Muscle of arm (tissue), 12 donors: ENCODE measurements around the gene GNPNAT1. TPM values are rescaled to one million over a fixed set of nuclear protein-coding genes. Genes with fewer than 3 reads are reported as not detected.
"Not testable (repeated sequence)": the region's sequence is repeated elsewhere in the genome, so short reads cannot be mapped to it uniquely, and the experiment has no call there.

Source experiments
- DNase-seq: peaks from one replicate; pipeline ENCODE4 v3.0.0-alpha.2; 2013
- polyA plus RNA-seq, 12 donors: library from polyadenylated mRNA; unstranded; fragments of 120-200 nt; gene quantifications; one replicate each; pipeline ENCODE4 v1.2.1, GENCODE V29; 2013; ENCODE audit not compliant: insufficient read length in 12 of 12

Gene GNPNAT1
- polyA plus RNA-seq, 12 donors = 11.6 to 21.2 (median 16.9) TPM; not detected in 1

DNA sequence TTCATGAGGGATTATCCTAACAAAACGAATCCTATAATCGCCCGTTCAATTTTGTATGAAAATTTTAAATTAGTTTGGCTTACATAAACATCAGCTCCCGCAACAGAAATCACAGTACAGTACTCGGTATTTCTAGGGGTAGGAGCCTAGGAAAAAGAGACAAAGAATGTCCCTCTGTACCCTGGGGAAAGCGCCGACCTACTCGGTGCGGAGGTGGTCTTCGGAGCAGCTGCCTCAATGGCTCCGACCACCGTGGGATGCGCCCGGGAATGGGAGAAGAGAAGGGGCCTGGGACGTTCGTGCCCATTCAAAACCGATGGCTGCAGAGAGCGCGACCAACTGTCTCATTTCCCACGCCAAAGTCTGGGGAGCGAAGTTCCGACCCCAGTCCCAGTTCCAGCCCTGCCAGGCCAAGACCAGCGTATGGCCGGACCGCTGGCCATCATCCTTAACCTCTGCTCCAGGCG, 618 bp downstream of the GNPNAT1 start:
- DNase-seq = no peak

GRCh38 chr14:52790011-52790755, 1.2 kb downstream of the GNPNAT1 start:
- DNase-seq = no peak

GRCh38 chr14:52789118-52789517, 2.3 kb downstream of the GNPNAT1 start:
- DNase-seq = no peak

DNA sequence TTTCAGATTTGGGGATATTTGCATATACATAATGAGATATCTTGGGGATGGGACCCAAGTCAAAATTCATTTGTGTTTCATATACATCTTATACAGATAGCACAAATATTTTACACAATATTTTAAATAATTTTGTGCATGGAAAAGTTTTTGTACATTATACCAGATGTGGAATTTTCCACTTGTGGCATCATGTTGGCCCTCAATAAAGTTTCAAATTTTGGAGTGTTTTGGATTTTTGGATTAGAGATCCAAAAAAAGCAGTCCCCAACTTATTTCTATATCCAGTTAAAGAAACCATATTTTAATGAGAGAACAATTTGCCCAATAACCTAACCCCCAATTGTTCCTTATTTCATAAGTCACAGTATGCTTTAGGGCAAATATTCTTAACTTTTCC, 4.5 kb downstream of the GNPNAT1 start:
- no peak for DNase-seq

- DNase-seq = no peak
Observed at GRCh38 chr14:52783206-52783605, 8.2 kb downstream of the GNPNAT1 start.

DNA sequence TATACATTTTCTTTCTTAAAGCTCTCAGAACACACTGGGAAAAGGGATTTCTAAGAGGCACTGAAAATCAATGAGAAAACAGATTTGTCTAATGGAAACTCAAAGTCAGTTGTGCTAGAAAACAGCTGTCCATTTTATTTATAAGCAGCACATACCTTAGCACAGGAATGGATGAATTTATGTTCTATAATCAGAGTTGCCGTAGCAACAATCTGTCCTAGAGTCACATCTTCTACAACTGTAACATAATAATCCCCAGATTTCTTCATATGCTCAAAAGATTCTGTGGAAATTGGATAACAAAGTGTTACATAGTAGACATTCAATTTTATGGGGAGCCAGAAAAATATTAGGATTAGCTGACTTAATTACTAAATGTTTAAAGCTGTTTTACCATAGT, 9.8 kb downstream of the GNPNAT1 start:
- DNase-seq = no peak

DNA sequence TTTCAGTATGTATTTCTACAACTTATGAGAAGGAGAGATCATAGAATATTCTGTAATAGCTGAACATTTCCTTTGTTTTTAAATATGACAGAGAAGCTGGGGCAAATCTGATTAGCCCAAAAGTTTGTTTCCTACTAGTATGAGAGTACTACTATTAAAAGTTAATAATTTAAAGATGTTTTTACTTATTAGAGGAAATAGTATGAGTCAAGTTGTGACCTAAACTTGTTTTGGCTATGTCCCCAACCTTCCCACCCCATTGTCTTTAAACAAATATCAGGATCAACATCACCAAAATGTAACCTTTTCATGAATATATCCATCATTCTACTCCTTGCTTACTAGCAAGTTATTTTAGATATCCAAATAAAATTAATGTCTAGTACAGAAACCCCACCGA, 10.5 kb downstream of the GNPNAT1 start:
- no peak for DNase-seq

- no peak for DNase-seq
Observed at GRCh38 chr14:52778702-52779101, 12.7 kb downstream of the GNPNAT1 start.

DNA sequence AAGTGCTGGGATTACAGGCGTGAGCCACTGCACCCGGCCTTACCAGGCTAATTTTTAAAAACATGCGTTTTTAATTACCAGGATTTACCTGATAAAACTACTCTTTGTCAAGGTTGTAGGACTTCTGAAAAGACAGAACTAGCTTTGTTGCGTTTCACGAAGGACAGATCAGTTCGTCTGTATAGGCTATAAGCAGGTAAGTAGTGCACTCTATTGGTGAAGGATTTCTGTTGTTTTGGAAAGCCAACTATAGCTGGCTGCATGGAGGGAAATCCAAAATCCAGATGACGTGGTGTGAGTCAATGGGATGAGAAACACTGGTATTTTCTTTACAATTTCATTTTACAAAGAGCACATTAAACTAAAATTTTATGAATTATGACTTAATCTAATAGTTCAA, 14.6 kb downstream of the GNPNAT1 start:
- DNase-seq = no peak

- no peak for DNase-seq
Observed at GRCh38 chr14:52769887-52770286, 21.5 kb downstream of the GNPNAT1 start.

DNA sequence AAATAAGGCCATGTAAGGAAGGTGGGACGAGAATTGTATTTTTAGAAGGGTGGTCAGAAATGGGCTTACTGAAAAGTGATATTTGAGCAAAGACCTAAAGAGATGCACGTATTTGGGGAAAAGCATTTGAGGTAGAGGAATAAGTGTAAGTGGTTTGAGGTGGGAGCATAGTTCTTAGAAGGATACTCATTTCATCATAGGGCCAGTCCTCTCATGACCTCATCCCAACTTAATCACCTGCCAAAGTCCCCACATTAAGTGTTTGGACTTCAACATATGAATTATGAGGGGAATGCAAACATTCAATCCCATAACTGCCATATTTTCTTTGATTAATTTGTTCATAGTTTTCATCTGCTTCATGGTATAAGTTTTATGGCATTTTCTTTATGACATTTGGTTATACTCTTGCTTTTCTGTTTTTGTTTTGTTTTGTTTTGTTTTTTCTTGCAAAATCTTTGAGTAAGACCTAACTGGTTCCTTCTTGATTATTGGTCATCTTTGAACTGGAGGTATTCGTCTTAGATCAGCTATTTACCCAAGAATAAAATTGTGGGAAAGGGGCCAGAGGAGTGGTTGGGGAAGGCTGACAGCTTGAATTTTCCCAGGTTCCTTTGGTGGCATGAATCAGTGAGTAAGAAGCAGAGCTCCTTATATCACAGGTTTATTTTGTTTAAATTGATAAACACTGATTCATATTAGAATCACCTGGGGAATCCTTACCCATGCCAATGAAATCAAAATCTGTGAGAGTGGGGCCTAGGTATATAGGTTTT, 24.2 kb downstream of the GNPNAT1 start:
- DNase-seq = no peak

DNA sequence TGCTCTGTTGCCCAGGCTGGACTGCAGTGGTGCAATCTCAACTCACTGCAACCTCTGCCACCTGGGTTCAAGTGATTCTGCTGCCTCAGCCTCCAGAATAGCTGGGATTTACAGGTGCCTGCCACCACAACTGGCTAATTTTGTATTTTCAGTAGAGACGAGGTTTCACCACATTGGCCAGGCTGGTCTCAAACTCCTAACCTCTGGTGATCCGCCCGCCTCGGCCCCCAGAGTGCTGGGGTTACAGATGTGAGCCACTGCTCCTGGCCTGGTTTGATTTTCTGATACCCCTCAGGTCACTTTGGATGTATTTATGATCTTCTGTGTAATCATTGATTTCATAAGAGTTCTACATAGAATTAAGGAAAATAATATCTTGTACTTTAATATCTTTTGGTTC, 28.5 kb downstream of the GNPNAT1 start:
- DNase-seq = not testable (repeated sequence)

DNA sequence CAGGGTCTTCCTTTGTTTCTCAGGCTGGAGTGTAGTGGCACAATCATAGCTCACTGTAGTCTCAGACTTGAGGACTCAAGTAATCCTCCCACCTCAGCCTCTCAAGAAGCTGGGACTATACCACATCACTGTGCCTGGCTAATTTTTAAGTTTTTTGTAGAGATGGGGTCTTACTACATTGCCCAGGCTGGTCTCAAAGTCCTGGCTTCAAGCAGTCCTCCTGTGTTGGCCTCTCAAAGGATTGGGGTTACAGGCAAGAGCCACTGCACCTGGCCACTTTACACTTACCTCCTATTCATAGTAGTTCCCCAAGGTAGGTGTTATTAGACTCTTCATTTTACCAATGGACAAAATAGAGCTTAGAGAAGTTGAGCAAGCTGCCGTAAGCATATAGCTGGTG, 32.3 kb downstream of the GNPNAT1 start:
- DNase-seq = no peak

GRCh38 chr14:52755607-52756316, 35.6 kb downstream of the GNPNAT1 start:
- no peak for DNase-seq

DNA sequence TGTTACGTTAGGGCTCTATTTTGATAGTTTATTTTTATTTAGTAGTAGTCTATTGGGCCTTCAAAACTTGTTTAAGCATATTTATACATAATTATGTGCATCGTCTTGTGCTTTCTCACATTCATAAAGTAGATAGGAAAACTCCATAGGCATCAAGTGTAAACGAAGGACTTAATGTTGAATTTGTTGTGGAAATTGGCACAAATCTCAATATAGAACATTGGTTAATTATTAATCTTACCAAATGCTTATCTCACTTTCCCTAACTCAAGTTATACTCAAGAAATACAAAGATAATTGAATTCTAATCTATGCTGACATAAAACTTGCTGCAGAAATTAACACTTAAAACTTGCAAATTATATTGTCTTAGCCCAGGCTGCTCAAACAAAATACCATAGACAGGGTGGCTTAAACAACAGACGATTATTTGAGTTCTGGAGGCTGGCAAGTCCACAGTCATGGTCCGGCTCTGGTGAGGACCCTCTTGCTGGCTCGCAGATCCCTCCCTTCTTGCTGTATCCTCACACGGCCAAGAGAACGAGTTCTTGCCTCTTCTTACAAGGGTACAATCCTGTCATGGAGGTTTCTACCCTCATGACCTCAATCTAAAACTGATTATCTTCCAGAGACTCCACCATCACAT, 42.6 kb downstream of the GNPNAT1 start:
- no peak for DNase-seq

DNA sequence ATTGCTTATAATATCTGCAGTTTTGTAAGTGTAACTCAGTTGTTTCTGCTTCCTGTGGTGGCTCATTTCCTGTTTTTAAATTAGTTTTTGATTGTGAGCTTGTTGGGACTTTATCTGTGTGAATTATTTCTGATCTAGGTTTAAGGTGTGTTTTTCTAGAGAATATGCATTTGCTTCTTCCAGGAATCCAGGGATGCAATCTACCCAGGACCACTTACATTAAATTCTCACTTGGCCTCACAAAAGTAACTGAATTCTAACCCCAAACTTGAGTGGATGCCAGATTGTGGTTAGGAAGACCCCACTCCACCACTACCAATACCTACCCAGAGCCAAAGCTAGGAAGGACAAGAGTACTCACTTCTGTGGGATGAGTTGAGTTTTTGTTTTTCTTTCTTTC, 49.5 kb downstream of the GNPNAT1 start:
- DNase-seq = no peak

- DNase-seq = no peak
Observed at GRCh38 chr14:52740751-52741150, 50.7 kb downstream of the GNPNAT1 start.

GRCh38 chr14:52738409-52738808, 53.0 kb downstream of the GNPNAT1 start:
- DNase-seq = no peak

GRCh38 chr14:52735921-52736489, 55.4 kb downstream of the GNPNAT1 start:
- no peak for DNase-seq

GRCh38 chr14:52733824-52734223, 57.6 kb downstream of the GNPNAT1 start:
- no peak for DNase-seq

- DNase-seq = peak; percentile 42
Observed at GRCh38 chr14:52730709-52731111, 60.7 kb downstream of the GNPNAT1 start.
